ENCODE measurements around the gene USO1. TPM values are rescaled to one million over a fixed set of nuclear protein-coding genes. Genes with fewer than 3 reads are reported as not detected.

Gene USO1
- total and polyA plus RNA-seq, 2 of the 13 experiments (the other 11 are each of a cell fraction or from before 2014, with no cell fraction given), result 52.2 to 87.7 TPM

DNA sequence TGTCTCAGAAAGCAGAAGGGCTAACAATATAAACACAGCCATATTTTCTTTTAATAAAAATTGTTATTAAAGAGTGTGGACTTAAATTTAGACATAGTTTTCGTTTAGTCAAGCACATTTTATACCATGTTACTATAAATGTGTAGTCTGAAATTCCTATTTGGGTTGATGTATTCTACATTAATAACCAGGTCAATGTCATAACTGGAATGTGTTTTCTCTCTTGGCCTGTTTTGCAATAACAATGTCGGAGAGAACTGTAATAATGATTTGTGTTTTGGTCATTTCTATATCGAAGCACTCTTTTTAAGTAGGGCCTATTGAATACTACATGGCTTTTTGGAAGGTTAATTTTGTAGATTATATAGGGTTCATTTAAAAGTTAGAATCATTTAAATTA lies 5.5 kb downstream of the USO1 start:
- WGBS (ENCODE audit: low lambda C conversion rate), result 94% methylated on average over 3 of the region's 3 CpGs
- H3K4me2 ChIP-seq (ENCODE audit: low read depth, low read length), result no peak overlapping the region
- intact Hi-C loops (cut with micrococcal nuclease; ENCODE audit: unreplicated experiment), result no loop called here
- H3K9ac ChIP-seq (ENCODE audit: insufficient read depth, low read depth, low read length), result no peak overlapping the region
- in situ Hi-C loops (cut with HindIII; ENCODE audit: extremely low pct_ligation_motif_present, low pct_unique_long_range_greater_than_20kb), result no loop called here
- H3K4me3 ChIP-seq (replicated peaks in 1 of 3; ENCODE audit: insufficient read depth in 1 of 3, low read depth in 2 of 3, low read length in 3 of 3), result no peak overlapping the region
- FAIRE-seq (no peak), DNase-seq (ENCODE audit: low spot score) (no peak), ATAC-seq (no peak)
- ChIA-PET POLR2A (no interaction called here), CTCF (ENCODE audit: low intra/inter-chr PET ratio, low total read pairs) (no interaction called here)
- no peak overlapping the region for H2AFZ ChIP-seq (ENCODE audit: low read length)
- peaks cover 38% of the 10 kb centered on the region for H3K4me1 ChIP-seq (ENCODE audit: insufficient read depth, low read length)
- H3K36me3 ChIP-seq (replicated peaks in 1 of 2; ENCODE audit: control insufficient read depth in 1 of 2, insufficient read depth in 2 of 2, low read length in 2 of 2), result no peaks in the 10 kb centered on the region
- no peaks in the 10 kb centered on the region for H3K27me3 ChIP-seq (ENCODE audit: control insufficient read depth in 1 of 2, insufficient read depth in 2 of 2, low read length in 2 of 2)
- 0 out of 2 replicates have a peak, but pooled peaks have one; percentile 18 for TF ChIP-seq RBFOX2 (IDR thresholded peaks at IDR 0.05; ENCODE audit: low read depth, low read length)
- TF ChIP-seq SP140L (CRISPR knock-in tag; IDR thresholded peaks at IDR 0.05; ENCODE audit: borderline replicate concordance), result no peak
- TF ChIP-seq RAD21 (CRISPR knock-in tag; IDR thresholded peaks at IDR 0.05), result no peak
- no peak overlapping the region for H3K27ac ChIP-seq (ENCODE audit: extremely low read length, insufficient read depth, low read length)
- BruUV-seq (replicated peaks), result no TSS peak
- no peaks in the 10 kb centered on the region for H3K9me3 ChIP-seq (ENCODE audit: low read length)
- H3K79me2 ChIP-seq (ENCODE audit: insufficient read depth, low read length), result peaks cover 84% of the 10 kb centered on the region
- peaks cover 19% of the 10 kb centered on the region for H4K20me1 ChIP-seq (ENCODE audit: insufficient read depth, low read length)

DNA sequence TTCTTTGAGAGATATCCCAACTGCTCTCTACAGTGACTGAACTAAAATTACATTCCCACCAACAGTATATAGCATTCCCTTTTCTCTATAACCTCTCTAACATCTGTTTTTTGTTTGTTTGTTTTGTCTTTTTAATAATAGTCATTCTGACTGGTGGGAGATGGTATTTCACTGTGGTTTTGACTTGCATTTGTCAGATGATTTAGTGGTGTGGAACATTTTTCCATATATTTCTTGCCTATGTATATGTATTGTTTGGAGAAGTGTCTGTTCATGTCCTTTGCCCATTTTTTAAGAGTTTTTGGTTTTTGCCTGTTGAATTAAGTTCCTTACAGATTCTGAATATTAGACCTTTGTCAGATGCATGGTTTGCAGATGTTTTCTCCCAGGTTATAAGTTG lies 9.0 kb downstream of the USO1 start:
- ATAC-seq, result no peak
- H3K27me3 ChIP-seq (ENCODE audit: control insufficient read depth in 1 of 2, insufficient read depth in 2 of 2, low read length in 2 of 2), result no peaks in the 10 kb centered on the region
- no peaks in the 10 kb centered on the region; a peak in 1 of 5 replicates for H3K36me3 ChIP-seq (replicated peaks in 1 of 2; ENCODE audit: control insufficient read depth in 1 of 2, insufficient read depth in 2 of 2, low read length in 2 of 2)
- no peak overlapping the region for H2AFZ ChIP-seq (ENCODE audit: low read length)
- in situ Hi-C loops (cut with HindIII; ENCODE audit: extremely low pct_ligation_motif_present, low pct_unique_long_range_greater_than_20kb) (no loop called here), intact Hi-C loops (cut with micrococcal nuclease; ENCODE audit: unreplicated experiment) (no loop called here)
- no peak for TF ChIP-seq SIN3B (IDR thresholded peaks at IDR 0.05; ENCODE audit: low read length)
- no peak for TF ChIP-seq FOXK2 (IDR thresholded peaks at IDR 0.05)
- TF ChIP-seq KDM1A (CRISPR knock-in tag; IDR thresholded peaks at IDR 0.05), result no peak
- TF ChIP-seq, protein P1, sequence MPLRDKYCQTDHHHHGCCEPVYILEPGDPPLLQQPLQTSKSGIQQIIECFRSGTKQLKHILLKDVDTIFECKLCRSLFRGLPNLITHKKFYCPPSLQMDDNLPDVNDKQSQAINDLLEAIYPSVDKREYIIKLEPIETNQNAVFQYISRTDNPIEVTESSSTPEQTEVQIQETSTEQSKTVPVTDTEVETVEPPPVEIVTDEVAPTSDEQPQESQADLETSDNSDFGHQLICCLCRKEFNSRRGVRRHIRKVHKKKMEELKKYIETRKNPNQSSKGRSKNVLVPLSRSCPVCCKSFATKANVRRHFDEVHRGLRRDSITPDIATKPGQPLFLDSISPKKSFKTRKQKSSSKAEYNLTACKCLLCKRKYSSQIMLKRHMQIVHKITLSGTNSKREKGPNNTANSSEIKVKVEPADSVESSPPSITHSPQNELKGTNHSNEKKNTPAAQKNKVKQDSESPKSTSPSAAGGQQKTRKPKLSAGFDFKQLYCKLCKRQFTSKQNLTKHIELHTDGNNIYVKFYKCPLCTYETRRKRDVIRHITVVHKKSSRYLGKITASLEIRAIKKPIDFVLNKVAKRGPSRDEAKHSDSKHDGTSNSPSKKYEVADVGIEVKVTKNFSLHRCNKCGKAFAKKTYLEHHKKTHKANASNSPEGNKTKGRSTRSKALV (CRISPR knock-in tag; IDR thresholded peaks at IDR 0.05), result no peak
- H3K4me3 ChIP-seq (replicated peaks in 1 of 3; ENCODE audit: insufficient read depth in 1 of 3, low read depth in 2 of 3, low read length in 3 of 3), result no peak overlapping the region
- no peak overlapping the region for H3K9ac ChIP-seq (ENCODE audit: insufficient read depth, low read depth, low read length)
- H3K79me2 ChIP-seq (ENCODE audit: insufficient read depth, low read length), result peaks cover 72% of the 10 kb centered on the region
- peaks cover 36% of the 10 kb centered on the region for H3K4me1 ChIP-seq (ENCODE audit: insufficient read depth, low read length)
- FAIRE-seq, result no peak
- DNase-seq (ENCODE audit: low spot score), result no peak
- no peak overlapping the region for H3K4me2 ChIP-seq (ENCODE audit: low read depth, low read length)
- ChIA-PET CTCF (ENCODE audit: low intra/inter-chr PET ratio, low total read pairs) (no interaction called here), POLR2A (no interaction called here)
- no peak overlapping the region for H3K27ac ChIP-seq (ENCODE audit: extremely low read length, insufficient read depth, low read length)
- peaks cover 16% of the 10 kb centered on the region; the same call in 1 of the 2 replicates for H4K20me1 ChIP-seq (ENCODE audit: insufficient read depth, low read length)
- no peaks in the 10 kb centered on the region for H3K9me3 ChIP-seq (ENCODE audit: low read length)
- BruUV-seq (replicated peaks), result no TSS peak
